Astrocyte (in vitro differentiated cells and primary cell): ENCODE measurements around the gene EPHB2. TPM values are rescaled to one million over a fixed set of nuclear protein-coding genes. Genes with fewer than 3 reads are reported as not detected.

Experiments used
- DNase-seq: peaks from one replicate; pipeline ENCODE4 v3.0.0-alpha.2; 2010; ENCODE audit warnings: low read depth
- FAIRE-seq: peaks from 2 replicates; lab custom pipeline; 2011; peaks lifted over from hg19 to GRCh38; lab: Jason Lieb, UNC
- H2AFZ ChIP-seq: 2 replicates; pipeline ENCODE4 v1.6.0; 2012; ENCODE audit warnings: low read depth, low read length, inconsistent platforms
- H3K27ac ChIP-seq: 2 replicates; pipeline ENCODE4 v1.5.1; 2011; ENCODE audit warnings: low read depth, low read length, inconsistent platforms
- H3K27me3 ChIP-seq: 2 replicates; pipeline ENCODE4 v1.6.0; 2011; ENCODE audit warnings: low read length, inconsistent platforms; ENCODE audit not compliant: insufficient read depth
- H3K36me3 ChIP-seq: 2 replicates; pipeline ENCODE4 v1.5.1; 2011; ENCODE audit warnings: low read length, inconsistent platforms; ENCODE audit not compliant: insufficient read depth
- H3K4me1 ChIP-seq: 2 replicates; pipeline ENCODE4 v1.5.1; 2011; ENCODE audit warnings: low read length, inconsistent platforms; ENCODE audit not compliant: insufficient read depth
- H3K4me2 ChIP-seq: 2 replicates; pipeline ENCODE4 v1.6.0; 2012; ENCODE audit warnings: low read length, inconsistent platforms
- H3K4me3 ChIP-seq: 2 replicates; pipeline ENCODE4 v1.5.1; 2011; ENCODE audit warnings: low read depth, mild to moderate bottlenecking, low read length, inconsistent platforms; ENCODE audit not compliant: insufficient read depth
- H3K79me2 ChIP-seq: 2 replicates; pipeline ENCODE4 v1.6.0; 2012; ENCODE audit warnings: mild to moderate bottlenecking, low read length, inconsistent platforms; ENCODE audit not compliant: insufficient read depth
- H3K9ac ChIP-seq: 2 replicates; pipeline ENCODE4 v1.6.0; 2012; ENCODE audit warnings: mild to moderate bottlenecking, low read length, inconsistent platforms
- H3K9me3 ChIP-seq: 2 replicates; pipeline ENCODE4 v1.5.1; 2012; ENCODE audit warnings: low read depth, mild to moderate bottlenecking, low read length, inconsistent platforms; ENCODE audit not compliant: insufficient read depth
- H4K20me1 ChIP-seq: 2 replicates; pipeline ENCODE4 v1.6.0; 2012; ENCODE audit warnings: low read length, inconsistent platforms; ENCODE audit not compliant: insufficient read depth
- H3K27ac Mint-ChIP-seq: one replicate; pipeline ENCODE4 v1.8.0; 2021; ENCODE audit warnings: mild to moderate bottlenecking, mixed read lengths; ENCODE audit not compliant: unreplicated experiment
- H3K27me3 Mint-ChIP-seq: one replicate; pipeline ENCODE4 v1.8.0; 2021; ENCODE audit warnings: low read depth, mixed read lengths; ENCODE audit not compliant: unreplicated experiment
- H3K36me3 Mint-ChIP-seq: one replicate; pipeline ENCODE4 v1.8.0; 2021; ENCODE audit warnings: low read depth, mixed read lengths; ENCODE audit not compliant: unreplicated experiment
- H3K4me1 Mint-ChIP-seq: one replicate; pipeline ENCODE4 v1.8.0; 2021; ENCODE audit warnings: low read depth, mixed read lengths; ENCODE audit not compliant: unreplicated experiment
- H3K4me3 Mint-ChIP-seq: one replicate; pipeline ENCODE4 v1.8.0; 2021; ENCODE audit warnings: mild to moderate bottlenecking, moderate library complexity, mixed read lengths; ENCODE audit not compliant: unreplicated experiment
- H3K9me3 Mint-ChIP-seq: one replicate; pipeline ENCODE4 v1.8.0; 2021; ENCODE audit warnings: mild to moderate bottlenecking, mixed read lengths; ENCODE audit not compliant: unreplicated experiment
- EZH2 ChIP-seq: IDR thresholded peaks from 2 replicates; pipeline ENCODE4 v1.6.1; 2012; ENCODE audit warnings: mild to moderate bottlenecking, low read length, inconsistent platforms; ENCODE audit not compliant: insufficient read depth
- total RNA-seq: library from RNA; stranded (reverse); gene quantifications from 2 replicates; pipeline ENCODE4 v1.2.1, GENCODE V29; 2021
- TF ChIP-seq, protein P1 (sequence below): IDR thresholded peaks from 2 replicates; pipeline ENCODE4 v1.5.1; 2011; ENCODE audit warnings: low read depth, mild to moderate bottlenecking, inconsistent platforms, low read length, moderate library complexity; ENCODE audit not compliant: insufficient read depth

EPHB2 gene
- total RNA-seq, 1 donor from 2014 or later, result 8.4 TPM

DNA sequence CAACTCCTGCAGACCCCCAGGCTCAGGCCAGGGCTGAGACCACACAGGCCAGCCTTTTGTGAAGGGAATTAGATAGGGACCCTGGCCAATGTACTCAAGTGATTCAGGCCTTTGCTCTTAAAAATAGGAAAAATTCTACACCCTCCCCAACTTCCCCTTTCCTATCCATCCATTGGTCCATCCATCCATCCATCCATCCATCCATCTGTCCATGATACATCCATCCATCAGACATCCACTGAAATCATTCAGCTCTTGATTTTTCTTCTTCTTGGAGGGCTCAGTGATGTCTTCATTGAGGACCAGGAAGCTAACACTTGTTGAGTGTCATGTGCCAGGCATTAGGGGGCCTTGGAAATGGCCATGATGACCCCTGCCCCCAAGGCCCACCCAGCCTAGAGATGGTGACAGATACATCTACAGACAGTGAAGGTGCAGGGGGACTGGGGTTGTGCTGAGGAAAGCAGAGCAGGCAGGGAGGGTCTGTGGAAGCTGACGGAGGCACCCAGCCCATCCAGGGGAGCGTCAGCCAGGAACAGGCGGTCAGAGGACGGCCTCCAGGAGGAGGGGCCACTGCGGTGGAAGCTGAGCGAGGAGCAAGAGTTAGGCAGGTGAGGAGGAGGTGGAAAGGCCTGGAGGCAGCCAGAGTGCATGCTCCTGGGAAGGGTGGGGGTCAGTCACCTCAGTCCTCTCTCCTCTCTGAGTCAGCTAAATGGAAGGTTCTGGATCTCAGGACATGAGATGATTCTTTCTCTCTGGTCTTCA, 81.9 kb downstream of the EPHB2 start:
- H3K36me3 ChIP-seq, result no peaks in the 10 kb centered on the region
- H2AFZ ChIP-seq, result no peak overlapping the region
- no peak overlapping the region for H3K27ac Mint-ChIP-seq
- peaks cover 8% of the 10 kb centered on the region for H3K4me1 Mint-ChIP-seq
- no peak overlapping the region for H3K4me3 Mint-ChIP-seq
- peaks cover 39% of the 10 kb centered on the region for H3K79me2 ChIP-seq
- H3K27me3 Mint-ChIP-seq, result peaks cover 41% of the 10 kb centered on the region
- H3K9ac ChIP-seq, result no peak overlapping the region
- H3K27ac ChIP-seq, result no peak overlapping the region
- H3K4me2 ChIP-seq, result no peak overlapping the region
- no peak overlapping the region for H3K4me3 ChIP-seq
- H3K27me3 ChIP-seq, result no peaks in the 10 kb centered on the region
- no peaks in the 10 kb centered on the region for H3K9me3 Mint-ChIP-seq
- peaks cover 78% of the 10 kb centered on the region for H4K20me1 ChIP-seq
- peaks cover 34% of the 10 kb centered on the region for H3K4me1 ChIP-seq
- TF ChIP-seq EZH2, result no peak
- TF ChIP-seq, protein P1, sequence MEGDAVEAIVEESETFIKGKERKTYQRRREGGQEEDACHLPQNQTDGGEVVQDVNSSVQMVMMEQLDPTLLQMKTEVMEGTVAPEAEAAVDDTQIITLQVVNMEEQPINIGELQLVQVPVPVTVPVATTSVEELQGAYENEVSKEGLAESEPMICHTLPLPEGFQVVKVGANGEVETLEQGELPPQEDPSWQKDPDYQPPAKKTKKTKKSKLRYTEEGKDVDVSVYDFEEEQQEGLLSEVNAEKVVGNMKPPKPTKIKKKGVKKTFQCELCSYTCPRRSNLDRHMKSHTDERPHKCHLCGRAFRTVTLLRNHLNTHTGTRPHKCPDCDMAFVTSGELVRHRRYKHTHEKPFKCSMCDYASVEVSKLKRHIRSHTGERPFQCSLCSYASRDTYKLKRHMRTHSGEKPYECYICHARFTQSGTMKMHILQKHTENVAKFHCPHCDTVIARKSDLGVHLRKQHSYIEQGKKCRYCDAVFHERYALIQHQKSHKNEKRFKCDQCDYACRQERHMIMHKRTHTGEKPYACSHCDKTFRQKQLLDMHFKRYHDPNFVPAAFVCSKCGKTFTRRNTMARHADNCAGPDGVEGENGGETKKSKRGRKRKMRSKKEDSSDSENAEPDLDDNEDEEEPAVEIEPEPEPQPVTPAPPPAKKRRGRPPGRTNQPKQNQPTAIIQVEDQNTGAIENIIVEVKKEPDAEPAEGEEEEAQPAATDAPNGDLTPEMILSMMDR, result no peak
- peaks cover 4% of the 10 kb centered on the region for H3K36me3 Mint-ChIP-seq
- FAIRE-seq, result no peak
- H3K9me3 ChIP-seq, result no peaks in the 10 kb centered on the region
- no peak for DNase-seq

DNA sequence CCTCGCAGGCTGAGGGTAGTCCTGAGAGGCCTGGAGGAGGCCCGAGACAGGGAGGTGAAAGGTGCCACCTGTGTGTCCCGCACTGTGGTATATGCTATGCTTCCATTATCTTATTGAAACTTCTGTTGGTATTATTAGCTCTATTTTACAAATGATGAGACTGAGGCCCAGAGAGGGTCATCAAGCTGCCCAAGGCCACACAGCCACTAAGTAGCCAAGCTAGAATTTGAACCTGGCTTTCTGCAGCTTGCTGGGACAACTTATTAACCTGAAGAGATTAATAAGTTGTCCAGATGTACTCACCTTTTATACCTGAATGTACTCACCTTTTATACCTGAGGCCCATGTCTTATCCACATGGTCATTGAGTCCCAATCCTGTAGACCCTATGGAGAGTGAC, 83.0 kb downstream of the EPHB2 start:
- FAIRE-seq, result no peak
- peaks cover 8% of the 10 kb centered on the region for H3K4me1 Mint-ChIP-seq

More for the DNA sequence above, 83.0 kb downstream of the EPHB2 start:
- H3K9me3 Mint-ChIP-seq, result no peaks in the 10 kb centered on the region
- no peak overlapping the region for H2AFZ ChIP-seq
- no peak overlapping the region for H3K9ac ChIP-seq
- H3K27ac Mint-ChIP-seq, result no peak overlapping the region
- H3K27ac ChIP-seq, result no peak overlapping the region
- no peaks in the 10 kb centered on the region for H3K36me3 ChIP-seq
- no peak overlapping the region for H3K4me3 ChIP-seq
- no peaks in the 10 kb centered on the region for H3K27me3 ChIP-seq
- peaks cover 73% of the 10 kb centered on the region for H4K20me1 ChIP-seq
- H3K9me3 ChIP-seq, result no peaks in the 10 kb centered on the region
- peaks cover 49% of the 10 kb centered on the region for H3K27me3 Mint-ChIP-seq
- DNase-seq, result no peak
- peaks cover 28% of the 10 kb centered on the region for H3K4me1 ChIP-seq
- peaks cover 30% of the 10 kb centered on the region for H3K79me2 ChIP-seq
- TF ChIP-seq EZH2, result no peak
- TF ChIP-seq, protein P1, result no peak
- H3K36me3 Mint-ChIP-seq, result peaks cover 6% of the 10 kb centered on the region
- no peak overlapping the region for H3K4me3 Mint-ChIP-seq
- H3K4me2 ChIP-seq, result no peak overlapping the region
